Activated naive CD4-positive, alpha-beta T cell treated with Interleukin-2 at 50 U/mL for 16 hours (primary cell): ENCODE data around the gene STXBP2.
A peak's percentile ranks its signal among the peaks of the same experiment; 100 is the strongest.

Experiments used
- DNase-seq: peaks from one replicate; pipeline ENCODE4 v3.0.0-alpha.2; 2020

STXBP2 gene

GRCh38 chr19:7681340-7682174, 44.6 kb downstream of the STXBP2 start:
- peak; percentile 84 for DNase-seq

- no peak for DNase-seq
Measured at GRCh38 chr19:7682175-7682855, 45.4 kb downstream of the STXBP2 start.

- no peak for DNase-seq
Measured at GRCh38 chr19:7685546-7686445, 48.9 kb downstream of the STXBP2 start.

GRCh38 chr19:7687177-7687576, 50.3 kb downstream of the STXBP2 start:
- no peak for DNase-seq

GRCh38 chr19:7689165-7689564, 52.3 kb downstream of the STXBP2 start:
- DNase-seq, result no peak

GRCh38 chr19:7690779-7691258, 53.9 kb downstream of the STXBP2 start:
- no peak for DNase-seq

- DNase-seq, result peak; percentile 23
Measured at GRCh38 chr19:7691497-7691896, 54.6 kb downstream of the STXBP2 start.

GRCh38 chr19:7692417-7693088, 55.6 kb downstream of the STXBP2 start:
- DNase-seq, result peak; percentile 27

GRCh38 chr19:7694499-7694898, 57.6 kb downstream of the STXBP2 start:
- DNase-seq, result no peak
